Measurements from ENCODE around the gene CCR4.

- TF ChIP-seq, protein P1, sequence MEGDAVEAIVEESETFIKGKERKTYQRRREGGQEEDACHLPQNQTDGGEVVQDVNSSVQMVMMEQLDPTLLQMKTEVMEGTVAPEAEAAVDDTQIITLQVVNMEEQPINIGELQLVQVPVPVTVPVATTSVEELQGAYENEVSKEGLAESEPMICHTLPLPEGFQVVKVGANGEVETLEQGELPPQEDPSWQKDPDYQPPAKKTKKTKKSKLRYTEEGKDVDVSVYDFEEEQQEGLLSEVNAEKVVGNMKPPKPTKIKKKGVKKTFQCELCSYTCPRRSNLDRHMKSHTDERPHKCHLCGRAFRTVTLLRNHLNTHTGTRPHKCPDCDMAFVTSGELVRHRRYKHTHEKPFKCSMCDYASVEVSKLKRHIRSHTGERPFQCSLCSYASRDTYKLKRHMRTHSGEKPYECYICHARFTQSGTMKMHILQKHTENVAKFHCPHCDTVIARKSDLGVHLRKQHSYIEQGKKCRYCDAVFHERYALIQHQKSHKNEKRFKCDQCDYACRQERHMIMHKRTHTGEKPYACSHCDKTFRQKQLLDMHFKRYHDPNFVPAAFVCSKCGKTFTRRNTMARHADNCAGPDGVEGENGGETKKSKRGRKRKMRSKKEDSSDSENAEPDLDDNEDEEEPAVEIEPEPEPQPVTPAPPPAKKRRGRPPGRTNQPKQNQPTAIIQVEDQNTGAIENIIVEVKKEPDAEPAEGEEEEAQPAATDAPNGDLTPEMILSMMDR (IDR thresholded peaks at IDR 0.05; ENCODE audit: poor library complexity) = no peak
- TF ChIP-seq EZH2 (IDR thresholded peaks at IDR 0.05; ENCODE audit: borderline replicate concordance) = no peak
- TF ChIP-seq EZH2phosphoT487 (IDR thresholded peaks at IDR 0.05; ENCODE audit: low read depth, severe bottlenecking, unreplicated experiment) = no peak
These were observed 14.1 kb upstream of the CCR4 start for GRCh38 chr3:32937331-32937730.
